Adipose tissue (tissue), 3 donors: ENCODE measurements around the gene ZNF616. TPM values are rescaled to one million over a fixed set of nuclear protein-coding genes. Genes with fewer than 3 reads are reported as not detected.

ENCODE experiments used
- polyA plus RNA-seq, 3 donors: library from polyadenylated mRNA; stranded (reverse); fragments of 200-250 nt; gene quantifications; one replicate each; pipeline ENCODE4 v1.2.3, GENCODE V29; 2013
- donor health status: healthy with polysubstance abuse.
- donor health status: Bipolar disorder and iron deficiency.
- donor health status: healthy.

ZNF616 gene
- polyA plus RNA-seq, 3 donors = 2.1 to 3.2 (median 2.2) TPM

Other genes with a start within 250 kb of the ZNF616 start
- 1 to 10 TPM; 2.8 to 7.0 (median 3.1) TPM for gene ZNF649, start 234.9 kb downstream of the ZNF616 start, polyA plus RNA-seq
- 1 to 10 TPM in 2 of 3 donors, under 1 TPM in 1; 0.56 to 3.4 (median 1.6) TPM for gene ZNF613, start 212.5 kb downstream of the ZNF616 start, polyA plus RNA-seq
- 1 to 10 TPM; 3.9 to 5.6 (median 5.4) TPM for gene ZNF350, start 153.1 kb downstream of the ZNF616 start, polyA plus RNA-seq
- gene ZNF615, start 131.7 kb downstream of the ZNF616 start, polyA plus RNA-seq = 1 to 10 TPM; 2.5 to 4.2 (median 2.7) TPM
- 1 to 10 TPM; 1.8 to 4.3 (median 3.1) TPM for gene ZNF614, start 111.6 kb downstream of the ZNF616 start, polyA plus RNA-seq
- 1 to 10 TPM; 3.1 to 4.3 (median 3.3) TPM for gene ZNF432, start 91.1 kb downstream of the ZNF616 start, polyA plus RNA-seq
- gene ZNF841, start 44.2 kb downstream of the ZNF616 start, polyA plus RNA-seq = 1 to 10 TPM; 5.1 to 5.9 (median 5.8) TPM
- 1 to 10 TPM; 2.2 to 5.4 (median 4.0) TPM for gene ZNF836, start 31.7 kb upstream of the ZNF616 start, polyA plus RNA-seq
- gene PPP2R1A, start 50.1 kb upstream of the ZNF616 start, polyA plus RNA-seq = 100 to 1,000 TPM in 1 of 3 donors, 10 to 100 TPM in 2; 58.2 to 106 (median 88.5) TPM
- gene ZNF766, start 129.6 kb upstream of the ZNF616 start, polyA plus RNA-seq = 1 to 10 TPM; 2.0 to 3.8 (median 2.7) TPM
- 1 to 10 TPM; 2.5 to 3.4 (median 2.8) TPM for gene ZNF480, start 157.2 kb upstream of the ZNF616 start, polyA plus RNA-seq
- 1 to 10 TPM in 1 of 3 donors, under 1 TPM in 2; 0.39 to 1.0 (median 0.93) TPM for gene ZNF610, start 196.3 kb upstream of the ZNF616 start, polyA plus RNA-seq
- gene ZNF880, start 230.0 kb upstream of the ZNF616 start, polyA plus RNA-seq = 10 to 100 TPM in 1 of 3 donors, 1 to 10 TPM in 2; 5.7 to 12.5 (median 8.5) TPM